Neural cell (in vitro differentiated cells): ENCODE results near the gene PLCL1.

ENCODE experiments used
- EZH2 ChIP-seq: fragments of 200-600, 300-800 bp; shearing (Covaris generic), sonication (generic); IDR thresholded peaks from 2 replicates; pipeline ENCODE4 v1.6.1; 2014; ENCODE audit warnings: antibody characterized with exemption, low read length, borderline replicate concordance, mild to moderate bottlenecking; ENCODE audit not compliant: insufficient read depth, poor library complexity, severe bottlenecking
- TF ChIP-seq, protein P1 (sequence below): fragments of 450-650 bp; IDR thresholded peaks from 2 replicates; pipeline ENCODE4 v1.5.1; 2014; ENCODE audit warnings: antibody characterized with exemption, mild to moderate bottlenecking, moderate library complexity; ENCODE audit not compliant: poor library complexity, severe bottlenecking

DNA sequence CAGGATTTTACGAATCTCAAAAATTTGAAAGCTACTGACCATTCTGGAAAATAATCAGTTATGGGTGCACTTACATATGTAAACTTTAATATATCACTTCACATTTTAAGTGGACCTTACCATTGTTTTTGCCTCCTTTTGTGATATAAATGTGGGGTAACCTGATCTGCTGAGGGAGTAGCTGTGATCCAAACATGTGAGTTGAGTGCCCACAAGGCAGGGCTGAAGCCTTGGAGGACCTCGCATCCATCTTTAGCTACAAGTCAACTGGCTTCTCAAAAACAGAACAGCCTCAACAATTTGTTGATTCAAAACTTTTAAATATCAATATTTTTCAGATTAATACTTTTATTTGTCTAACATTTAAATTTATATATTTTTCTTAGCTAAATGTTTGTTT lies 178.2 kb downstream of the PLCL1 start:
- TF ChIP-seq EZH2: no peak
- TF ChIP-seq, protein P1, sequence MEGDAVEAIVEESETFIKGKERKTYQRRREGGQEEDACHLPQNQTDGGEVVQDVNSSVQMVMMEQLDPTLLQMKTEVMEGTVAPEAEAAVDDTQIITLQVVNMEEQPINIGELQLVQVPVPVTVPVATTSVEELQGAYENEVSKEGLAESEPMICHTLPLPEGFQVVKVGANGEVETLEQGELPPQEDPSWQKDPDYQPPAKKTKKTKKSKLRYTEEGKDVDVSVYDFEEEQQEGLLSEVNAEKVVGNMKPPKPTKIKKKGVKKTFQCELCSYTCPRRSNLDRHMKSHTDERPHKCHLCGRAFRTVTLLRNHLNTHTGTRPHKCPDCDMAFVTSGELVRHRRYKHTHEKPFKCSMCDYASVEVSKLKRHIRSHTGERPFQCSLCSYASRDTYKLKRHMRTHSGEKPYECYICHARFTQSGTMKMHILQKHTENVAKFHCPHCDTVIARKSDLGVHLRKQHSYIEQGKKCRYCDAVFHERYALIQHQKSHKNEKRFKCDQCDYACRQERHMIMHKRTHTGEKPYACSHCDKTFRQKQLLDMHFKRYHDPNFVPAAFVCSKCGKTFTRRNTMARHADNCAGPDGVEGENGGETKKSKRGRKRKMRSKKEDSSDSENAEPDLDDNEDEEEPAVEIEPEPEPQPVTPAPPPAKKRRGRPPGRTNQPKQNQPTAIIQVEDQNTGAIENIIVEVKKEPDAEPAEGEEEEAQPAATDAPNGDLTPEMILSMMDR: no peak
